Activated CD8-positive, alpha-beta memory T cell treated with anti-CD3 and anti-CD28 coated beads, Interleukin-2, amount 50 U/mL, for 4 hours (primary cell): ENCODE results near the gene NRG2.
A peak's percentile ranks its signal among the peaks of the same experiment; 100 is the strongest.

ENCODE experiments used
- DNase-seq: peaks from one replicate; pipeline ENCODE4 v3.0.0-alpha.2; 2020

The NRG2 gene

DNA sequence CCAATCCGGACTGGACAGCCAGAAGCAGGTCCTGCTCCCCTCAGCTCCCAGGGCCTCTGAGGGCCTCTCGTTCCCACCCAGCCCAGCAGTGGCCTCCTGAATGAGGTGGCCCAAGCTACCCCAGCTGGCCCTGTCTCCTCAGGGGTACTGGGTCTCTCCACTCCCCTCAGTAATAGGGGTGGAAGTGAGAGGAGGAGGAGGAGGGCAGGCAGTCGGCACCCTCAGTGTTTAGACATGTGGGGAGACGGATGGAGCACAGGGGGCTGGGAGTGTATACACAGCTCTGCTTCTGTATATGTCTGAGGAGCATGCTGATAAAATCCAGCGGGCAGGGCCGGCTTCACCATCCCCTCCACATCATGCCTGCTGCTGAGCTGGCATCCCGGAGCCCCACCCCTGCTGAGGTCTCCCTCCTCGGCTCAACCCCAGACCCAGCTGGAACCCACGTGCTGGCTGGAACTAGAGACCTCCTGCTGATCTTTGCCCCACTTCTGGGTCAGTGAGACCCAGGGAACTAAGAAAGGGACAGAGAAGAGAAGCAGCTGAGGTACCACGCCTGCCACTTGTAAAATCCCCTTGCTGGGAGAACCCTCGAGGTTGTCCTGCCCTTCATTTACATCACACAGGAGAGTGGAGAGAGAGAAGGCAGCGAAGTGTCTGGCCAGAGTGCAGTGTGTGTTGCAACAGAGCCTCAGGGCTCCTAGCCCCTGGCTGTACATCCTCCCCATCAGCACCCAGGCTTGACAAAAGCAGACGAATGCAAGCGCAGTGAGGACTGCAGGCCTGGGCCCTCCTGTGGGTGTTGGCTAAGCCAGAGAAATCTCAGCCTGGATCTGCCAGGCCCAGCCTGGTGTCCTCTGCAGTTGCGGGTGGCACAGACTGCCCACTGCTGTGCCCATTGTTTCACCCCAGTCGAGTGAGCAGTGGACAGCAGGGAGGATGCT, 170.0 kb downstream of the NRG2 start:
- no peak for DNase-seq

DNA sequence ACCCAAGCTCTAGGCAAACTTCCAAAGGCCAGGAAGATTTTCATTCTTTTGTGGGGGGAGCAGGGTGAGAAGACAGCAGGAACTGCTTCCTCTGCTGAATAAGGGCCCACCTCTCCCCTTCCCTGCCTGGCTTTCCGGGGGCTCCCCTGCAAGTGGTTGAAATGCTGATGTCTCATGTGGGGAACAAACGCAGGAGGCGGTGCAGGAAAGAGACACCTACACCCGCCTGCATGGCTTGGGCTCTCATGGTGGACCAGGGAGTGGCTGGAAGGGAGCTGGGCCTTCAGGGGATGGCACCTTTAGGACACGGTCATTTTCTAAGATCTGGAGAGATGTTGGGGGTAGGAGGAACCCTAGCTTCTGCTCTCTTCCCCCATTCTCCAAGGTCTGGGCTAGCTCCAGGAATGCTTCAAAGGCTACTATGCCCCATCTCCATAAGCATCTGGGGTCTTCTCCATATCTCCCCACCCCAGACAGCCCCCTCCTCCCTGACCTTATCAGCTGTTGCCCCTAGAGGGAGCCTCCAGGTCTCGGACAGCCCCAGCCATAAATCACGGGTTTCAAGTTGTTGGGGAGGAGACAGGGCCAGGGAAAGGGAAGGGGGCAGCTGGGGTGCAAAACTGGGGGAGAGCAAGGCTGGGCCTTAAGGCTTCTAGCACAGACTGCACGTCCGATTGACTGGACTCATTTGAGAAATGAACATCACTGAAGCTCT, 170.9 kb downstream of the NRG2 start:
- no peak for DNase-seq

DNA sequence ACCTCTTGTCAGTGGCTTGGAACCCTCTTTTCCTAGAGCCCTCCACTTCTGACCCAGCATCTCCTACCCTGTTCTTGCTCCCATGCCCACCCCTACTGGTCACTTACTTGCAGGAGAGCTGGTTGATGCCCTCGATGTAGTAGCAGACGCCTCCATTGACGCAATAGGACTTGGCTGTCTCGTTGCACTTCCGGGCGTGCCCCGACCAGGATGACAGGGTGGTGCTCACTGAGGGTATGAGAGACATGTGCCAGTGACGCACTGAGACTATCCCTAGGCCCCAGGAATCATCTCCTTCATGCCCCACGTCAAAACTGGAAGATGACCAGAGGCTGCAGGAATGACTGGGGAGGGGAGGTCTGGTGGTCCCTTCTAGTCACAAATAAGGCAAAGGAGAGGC, 171.5 kb downstream of the NRG2 start:
- no peak for DNase-seq

- DNase-seq = no peak
Observed at GRCh38 chr5:139870677-139871076, 172.4 kb downstream of the NRG2 start.

DNA sequence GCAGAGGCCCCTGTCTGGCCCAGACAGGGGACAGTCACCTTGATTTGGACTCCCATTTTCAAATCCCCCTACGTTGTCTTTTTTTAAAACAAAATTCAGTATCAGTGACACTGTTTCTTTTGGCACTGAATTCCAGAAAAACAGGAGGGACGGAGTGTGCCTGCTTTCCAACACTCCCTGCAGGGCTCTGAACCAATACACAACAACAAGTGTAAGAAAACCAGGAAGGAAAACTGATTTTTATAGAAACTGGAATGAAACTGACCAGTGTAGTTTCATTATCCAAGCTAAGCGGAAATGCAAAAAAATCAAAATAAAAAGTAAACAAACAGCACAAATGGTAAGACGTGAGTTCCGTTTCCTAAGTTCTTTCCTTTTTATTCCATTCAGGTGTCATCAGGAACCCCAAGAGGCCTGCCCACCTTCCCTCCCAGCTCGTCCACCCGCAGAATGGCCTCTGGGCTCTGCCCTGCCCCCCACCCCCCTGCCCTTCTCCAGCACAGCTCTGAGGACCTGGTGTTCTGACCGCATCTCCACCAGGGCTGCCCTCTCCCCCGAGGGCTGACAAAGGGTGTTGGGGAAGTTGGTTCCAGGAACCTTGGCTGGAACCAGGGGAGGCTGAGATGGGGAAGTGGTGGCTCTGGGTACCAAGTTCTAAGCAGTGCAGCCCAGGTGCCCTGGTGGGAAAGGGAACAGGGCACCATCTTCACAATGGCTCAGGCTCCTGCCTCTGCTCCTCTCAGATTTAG, 173.9 kb downstream of the NRG2 start:
- DNase-seq = no peak

DNA sequence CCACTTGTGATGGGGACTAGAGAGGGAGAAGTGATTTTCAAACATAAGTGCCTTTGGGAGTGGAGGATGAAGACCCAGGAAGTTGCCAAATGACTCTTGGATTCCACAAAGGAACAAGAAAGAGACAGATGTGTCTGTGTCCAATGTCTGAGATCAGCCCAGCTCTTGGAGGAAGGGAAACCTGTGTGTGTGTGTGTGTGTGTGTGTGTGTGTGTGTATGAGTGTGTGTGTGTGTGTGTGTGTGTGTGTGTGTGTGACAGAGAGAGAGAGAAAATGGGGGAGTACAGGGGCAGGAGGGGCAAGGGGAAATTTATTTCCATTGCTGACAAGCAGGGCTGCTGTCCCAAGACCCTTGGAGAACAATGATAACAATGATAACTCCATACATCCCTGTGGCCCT, 175.5 kb downstream of the NRG2 start:
- DNase-seq = no peak

DNA sequence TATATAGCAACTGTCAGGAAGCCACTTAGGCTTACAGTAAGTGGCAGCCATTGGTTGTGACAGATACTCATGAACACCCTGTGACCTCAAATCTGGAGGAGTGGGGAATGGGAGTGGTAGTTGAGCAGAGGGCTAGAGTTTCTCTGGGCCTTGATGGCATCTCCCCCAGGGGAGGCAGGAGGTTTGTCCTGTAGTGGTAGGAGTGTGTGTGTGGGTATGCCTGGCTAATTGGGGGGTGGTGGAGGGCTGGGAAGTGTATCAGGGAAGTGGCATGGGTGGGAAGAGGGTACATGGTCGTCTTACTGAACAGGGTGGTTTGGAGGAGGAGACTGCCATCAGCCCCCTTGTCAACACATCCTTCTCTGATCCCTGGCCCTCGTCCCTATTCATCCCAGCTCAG, 176.0 kb downstream of the NRG2 start:
- no peak for DNase-seq

DNA sequence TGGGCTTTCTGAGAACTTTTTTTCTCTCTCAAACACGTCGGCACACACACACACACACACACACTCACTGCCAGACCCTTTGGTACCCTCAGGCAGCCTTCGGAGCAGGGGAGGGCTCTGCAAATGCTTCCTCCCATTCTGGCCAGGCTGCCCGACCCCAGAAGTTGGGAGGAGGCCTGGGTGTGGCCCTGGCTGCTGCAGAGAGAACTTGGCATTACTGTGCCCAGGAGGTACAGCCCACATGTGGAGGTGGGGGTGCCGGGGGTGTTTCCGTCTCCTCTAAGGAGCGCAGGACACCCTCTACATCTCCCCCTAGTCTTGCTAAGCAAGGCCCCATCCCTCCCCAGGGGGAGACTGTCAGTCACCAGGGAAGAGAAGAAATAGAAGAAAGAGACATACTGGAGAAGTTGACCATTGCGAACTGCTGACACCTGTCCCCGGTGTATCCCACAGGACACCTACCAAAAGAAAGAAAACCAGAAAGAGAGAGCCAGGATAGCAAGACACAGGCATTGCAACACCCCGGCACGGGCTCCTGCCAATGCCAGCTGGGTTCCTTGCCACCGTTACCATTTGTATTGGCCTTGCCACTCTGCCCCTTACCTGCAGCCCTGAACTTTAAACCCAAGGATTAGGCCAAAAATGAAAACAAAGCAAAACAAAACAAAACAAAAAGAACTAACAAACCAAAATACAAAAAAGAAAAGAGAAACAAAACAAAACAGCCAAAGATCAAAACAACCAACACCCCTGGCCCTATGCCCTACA, 178.2 kb downstream of the NRG2 start:
- no peak for DNase-seq

GRCh38 chr5:139863855-139864558, 179.1 kb downstream of the NRG2 start:
- DNase-seq = peak; percentile 64

DNA sequence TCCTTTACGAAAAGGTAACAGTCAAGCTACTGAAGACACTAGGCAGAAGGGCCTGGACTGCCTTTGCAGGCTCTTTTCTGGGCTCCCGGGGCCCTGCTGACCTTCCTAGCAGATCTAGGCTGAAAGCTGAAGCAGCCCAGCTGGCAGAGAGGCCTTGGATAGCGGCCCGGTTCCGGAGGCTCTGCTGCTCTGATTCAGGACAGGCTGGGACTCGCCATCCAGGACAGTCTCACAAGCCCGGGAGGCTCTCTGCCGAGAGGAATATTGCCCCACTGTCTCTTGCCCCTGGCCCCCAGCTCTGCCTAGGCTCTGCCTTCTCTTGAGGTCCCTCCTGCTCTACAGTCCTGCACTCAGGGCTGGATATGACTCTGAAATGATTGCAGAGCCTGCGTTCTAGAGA, 179.7 kb downstream of the NRG2 start:
- DNase-seq = no peak

DNA sequence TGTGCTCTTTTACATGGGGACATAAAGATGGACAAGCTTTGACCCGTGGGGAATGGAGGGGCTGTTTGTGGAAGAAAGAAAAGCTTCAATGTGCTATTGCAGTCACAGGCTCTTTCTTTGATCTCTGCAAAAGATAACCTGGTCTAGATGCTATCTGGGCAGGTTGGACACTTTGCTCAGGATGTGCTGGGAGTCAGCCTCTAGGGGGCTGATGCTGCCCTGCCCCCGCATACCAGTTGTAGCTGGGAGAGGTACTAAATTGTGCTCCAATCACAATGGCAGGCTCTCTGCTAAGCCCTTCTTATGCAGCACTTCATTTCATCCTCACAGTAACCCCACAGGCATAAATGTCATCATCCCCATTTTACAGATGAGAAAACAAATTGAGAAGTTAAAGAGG, 180.3 kb downstream of the NRG2 start:
- no peak for DNase-seq

DNA sequence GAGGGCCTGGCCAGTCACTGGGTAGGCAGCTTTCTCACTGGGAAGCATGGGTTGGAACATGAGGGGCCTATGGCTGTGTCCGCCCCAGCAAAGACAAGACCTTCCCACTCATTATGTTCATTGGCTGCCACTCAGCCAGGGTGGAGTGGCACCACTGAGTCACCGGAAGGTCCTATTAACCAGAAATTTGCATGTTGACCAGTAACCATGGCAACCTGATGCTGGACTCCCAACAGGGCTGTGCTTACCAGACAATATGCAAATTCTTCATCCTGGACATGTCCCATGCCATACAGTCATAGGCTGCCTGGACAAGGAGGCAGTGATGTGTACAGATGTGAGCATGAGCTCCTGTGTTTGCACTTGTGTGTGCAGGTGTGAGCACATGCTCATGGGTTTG, 180.8 kb downstream of the NRG2 start:
- DNase-seq = no peak

- no peak for DNase-seq
Observed at GRCh38 chr5:139861889-139862207, 181.3 kb downstream of the NRG2 start.

DNA sequence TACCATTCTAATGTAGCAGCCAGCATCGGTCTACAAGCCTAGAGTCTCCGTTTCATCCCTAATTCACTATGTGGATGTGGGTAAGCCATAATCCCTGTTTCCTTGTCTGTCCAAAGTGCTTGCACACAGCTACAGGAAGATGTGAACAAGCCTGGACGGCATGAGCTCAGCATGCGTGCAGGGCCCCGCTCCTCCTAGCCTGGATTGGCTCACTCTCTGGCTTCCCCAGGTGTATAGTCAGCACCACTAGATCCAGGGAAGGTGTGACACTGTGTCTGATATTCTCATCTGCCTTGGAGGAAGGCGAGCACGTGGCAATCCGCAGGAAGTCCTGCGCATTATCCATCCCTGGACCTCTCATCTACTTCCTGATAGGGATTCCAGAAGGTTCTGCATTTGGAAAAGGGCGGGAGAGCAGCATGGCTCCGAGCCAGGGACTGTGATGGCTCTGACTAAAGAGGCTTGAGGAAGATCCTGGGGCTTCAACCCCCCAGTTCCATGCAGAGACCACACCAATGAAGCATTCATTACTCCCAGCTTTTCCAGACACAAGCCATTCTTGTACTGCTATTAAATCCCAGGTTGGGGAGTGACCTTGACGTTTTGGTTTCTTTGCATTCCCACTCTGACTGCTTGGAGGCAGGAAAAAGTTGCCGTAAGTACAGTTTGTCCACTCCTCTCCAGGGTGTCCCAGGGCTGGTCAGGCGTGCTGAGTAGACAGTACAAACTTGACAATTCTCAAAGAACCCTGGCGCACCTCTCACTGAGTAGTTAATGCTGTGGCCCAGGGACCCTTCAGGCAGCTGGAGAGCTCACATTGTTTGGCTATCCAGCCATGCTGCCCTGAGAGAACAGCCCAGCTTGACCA, 181.8 kb downstream of the NRG2 start:
- DNase-seq = no peak

DNA sequence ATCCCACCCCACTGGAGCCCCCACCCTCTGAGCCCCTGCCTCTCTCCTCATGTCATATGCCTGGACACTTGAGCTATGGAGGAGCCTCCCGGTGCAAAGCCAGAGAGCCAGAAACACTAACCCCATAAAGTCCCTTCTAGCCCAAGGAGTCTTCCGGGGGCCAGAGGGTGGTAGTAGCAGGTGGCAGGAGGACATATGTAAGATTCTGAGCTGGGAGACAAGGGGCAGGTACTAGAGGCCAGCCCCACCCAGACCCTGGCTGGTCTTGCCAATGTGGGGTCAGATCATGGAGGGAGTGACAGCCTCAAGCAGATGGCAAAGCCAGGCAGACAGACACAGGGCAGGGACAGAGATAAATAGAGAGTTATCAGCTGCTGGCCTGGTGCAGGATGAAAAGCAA, 184.1 kb downstream of the NRG2 start:
- DNase-seq = no peak

DNA sequence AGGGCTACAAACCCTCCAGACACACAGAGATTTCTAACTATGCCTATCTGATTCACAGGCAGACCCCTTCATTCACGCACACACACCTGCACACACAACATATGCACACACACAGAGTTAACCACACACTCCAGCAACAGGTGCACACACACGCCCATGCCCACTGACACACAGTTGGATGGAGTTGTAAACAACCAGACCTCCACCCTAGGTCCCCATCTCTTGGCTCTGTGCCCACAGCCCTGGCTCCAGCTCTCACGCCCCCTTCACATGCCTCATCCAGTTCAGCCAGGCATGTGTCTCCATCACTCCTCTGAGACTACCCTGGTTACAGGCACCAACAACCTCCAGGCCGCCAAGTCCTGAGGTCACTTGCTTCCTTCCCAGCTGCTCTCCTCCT, 186.4 kb downstream of the NRG2 start:
- no peak for DNase-seq

DNA sequence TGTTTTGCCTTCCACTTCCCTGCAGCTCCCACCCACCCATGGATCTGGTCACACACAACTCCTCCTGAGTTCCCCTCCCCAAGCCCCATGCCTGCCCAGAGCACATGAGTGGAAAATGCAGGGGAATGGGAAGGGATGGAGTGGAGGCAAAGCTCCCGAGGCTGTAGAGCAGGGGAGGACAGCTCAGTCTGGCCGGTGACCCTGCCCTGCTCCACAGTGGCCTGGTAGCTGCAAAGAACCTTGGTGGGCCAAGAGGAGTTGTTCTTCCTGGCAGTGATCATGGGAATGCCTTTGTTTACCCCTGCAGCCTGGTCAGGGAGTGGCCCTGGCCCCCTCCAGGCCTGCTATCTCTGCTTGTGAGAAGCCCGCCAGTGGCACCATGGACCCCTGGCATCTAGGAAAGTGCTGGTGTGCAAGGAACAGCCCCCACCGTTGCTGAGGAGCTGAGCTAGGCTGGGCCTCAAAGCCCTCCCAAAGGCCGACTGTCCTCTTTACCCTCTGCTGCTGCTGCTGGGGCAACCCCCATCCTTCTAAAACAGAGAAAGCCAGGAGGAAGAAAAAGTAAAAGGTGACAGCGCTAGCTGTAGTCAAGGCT, 187.1 kb downstream of the NRG2 start:
- DNase-seq = no peak

DNA sequence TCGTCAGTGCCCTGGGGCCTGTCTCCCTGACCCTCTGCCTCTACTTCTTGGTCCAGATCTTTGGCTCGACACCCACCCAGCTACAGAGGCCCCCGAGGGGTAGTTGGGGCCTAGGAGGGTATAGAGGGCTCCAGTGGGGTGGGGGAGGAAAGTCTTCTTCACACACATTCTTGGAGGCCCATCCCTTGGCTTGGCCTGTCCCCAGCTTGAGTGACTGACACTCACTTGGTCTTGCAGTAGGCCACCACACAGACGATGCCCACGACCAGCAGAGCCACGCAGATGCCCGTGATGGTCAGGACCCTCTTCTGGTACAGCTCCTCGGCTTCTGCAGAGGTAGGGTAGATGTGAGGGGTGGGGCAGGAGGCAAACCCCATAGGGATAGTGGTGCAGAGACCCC, 187.6 kb downstream of the NRG2 start:
- no peak for DNase-seq

DNA sequence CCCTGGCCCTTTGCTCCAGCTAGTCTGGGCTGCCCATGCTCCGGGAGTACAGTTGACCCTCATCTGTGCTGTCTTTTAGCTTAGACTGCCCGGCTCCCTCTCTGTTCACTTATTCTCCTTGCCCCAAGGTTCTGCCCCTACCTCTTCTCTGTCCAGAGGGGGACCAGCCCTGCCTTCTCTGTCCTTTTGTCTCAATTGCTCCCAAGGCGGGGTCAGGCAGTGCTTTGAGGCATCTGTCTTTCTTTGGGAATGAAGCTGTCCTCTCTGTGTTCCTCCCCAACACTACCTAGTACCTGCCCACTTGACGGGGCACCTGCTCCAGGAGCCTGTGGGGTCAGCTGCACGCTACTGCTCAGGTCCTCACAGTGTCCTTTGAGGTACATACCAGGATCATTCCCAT, 188.1 kb downstream of the NRG2 start:
- no peak for DNase-seq

- no peak for DNase-seq
Observed at GRCh38 chr5:139854029-139854605, 189.0 kb downstream of the NRG2 start.

GRCh38 chr5:139852696-139853095, 190.4 kb downstream of the NRG2 start:
- DNase-seq = no peak
